ENCODE data around the gene MSX1.

The MSX1 gene

DNA sequence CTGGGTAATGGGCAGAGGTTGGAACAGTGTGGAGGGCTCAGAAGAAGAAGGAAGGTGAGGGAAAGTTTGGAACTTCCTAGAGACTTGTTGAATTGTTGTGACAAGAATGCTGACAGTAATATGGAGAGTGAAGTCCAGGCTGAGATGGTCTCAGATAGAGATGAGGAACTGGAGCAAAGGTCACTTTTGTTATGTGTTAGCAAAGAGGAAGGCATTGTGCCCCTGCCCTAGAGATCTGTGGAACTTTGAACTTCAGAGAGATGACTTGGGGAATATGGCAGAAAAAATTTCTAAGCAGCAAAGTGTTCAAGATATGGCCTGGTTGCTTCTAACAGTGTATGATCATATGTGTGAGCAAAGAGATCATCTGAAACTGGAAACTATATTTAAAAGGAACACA, 37.9 kb upstream of the MSX1 start:
- TF ChIP-seq SIN3A (IDR thresholded peaks at IDR 0.05; ENCODE audit: borderline replicate concordance, insufficient read depth, low read length) (no peak), POLR2AphosphoS5 (IDR thresholded peaks at IDR 0.05; ENCODE audit: low read depth, low read length) (no peak), FOXP2 (optimal IDR thresholded peaks at IDR 0.05; ENCODE audit: borderline replicate concordance, extremely low read depth, extremely low read length, insufficient read depth) (no peak), TAF1 (IDR thresholded peaks at IDR 0.05; ENCODE audit: borderline replicate concordance, insufficient read depth, low read length) (no peak)
- TF ChIP-seq, protein P1, sequence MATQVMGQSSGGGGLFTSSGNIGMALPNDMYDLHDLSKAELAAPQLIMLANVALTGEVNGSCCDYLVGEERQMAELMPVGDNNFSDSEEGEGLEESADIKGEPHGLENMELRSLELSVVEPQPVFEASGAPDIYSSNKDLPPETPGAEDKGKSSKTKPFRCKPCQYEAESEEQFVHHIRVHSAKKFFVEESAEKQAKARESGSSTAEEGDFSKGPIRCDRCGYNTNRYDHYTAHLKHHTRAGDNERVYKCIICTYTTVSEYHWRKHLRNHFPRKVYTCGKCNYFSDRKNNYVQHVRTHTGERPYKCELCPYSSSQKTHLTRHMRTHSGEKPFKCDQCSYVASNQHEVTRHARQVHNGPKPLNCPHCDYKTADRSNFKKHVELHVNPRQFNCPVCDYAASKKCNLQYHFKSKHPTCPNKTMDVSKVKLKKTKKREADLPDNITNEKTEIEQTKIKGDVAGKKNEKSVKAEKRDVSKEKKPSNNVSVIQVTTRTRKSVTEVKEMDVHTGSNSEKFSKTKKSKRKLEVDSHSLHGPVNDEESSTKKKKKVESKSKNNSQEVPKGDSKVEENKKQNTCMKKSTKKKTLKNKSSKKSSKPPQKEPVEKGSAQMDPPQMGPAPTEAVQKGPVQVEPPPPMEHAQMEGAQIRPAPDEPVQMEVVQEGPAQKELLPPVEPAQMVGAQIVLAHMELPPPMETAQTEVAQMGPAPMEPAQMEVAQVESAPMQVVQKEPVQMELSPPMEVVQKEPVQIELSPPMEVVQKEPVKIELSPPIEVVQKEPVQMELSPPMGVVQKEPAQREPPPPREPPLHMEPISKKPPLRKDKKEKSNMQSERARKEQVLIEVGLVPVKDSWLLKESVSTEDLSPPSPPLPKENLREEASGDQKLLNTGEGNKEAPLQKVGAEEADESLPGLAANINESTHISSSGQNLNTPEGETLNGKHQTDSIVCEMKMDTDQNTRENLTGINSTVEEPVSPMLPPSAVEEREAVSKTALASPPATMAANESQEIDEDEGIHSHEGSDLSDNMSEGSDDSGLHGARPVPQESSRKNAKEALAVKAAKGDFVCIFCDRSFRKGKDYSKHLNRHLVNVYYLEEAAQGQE (IDR thresholded peaks at IDR 0.05; ENCODE audit: insufficient read depth in 1 of 2, low read depth in 2 of 2, low read length in 2 of 2): no peak

DNA sequence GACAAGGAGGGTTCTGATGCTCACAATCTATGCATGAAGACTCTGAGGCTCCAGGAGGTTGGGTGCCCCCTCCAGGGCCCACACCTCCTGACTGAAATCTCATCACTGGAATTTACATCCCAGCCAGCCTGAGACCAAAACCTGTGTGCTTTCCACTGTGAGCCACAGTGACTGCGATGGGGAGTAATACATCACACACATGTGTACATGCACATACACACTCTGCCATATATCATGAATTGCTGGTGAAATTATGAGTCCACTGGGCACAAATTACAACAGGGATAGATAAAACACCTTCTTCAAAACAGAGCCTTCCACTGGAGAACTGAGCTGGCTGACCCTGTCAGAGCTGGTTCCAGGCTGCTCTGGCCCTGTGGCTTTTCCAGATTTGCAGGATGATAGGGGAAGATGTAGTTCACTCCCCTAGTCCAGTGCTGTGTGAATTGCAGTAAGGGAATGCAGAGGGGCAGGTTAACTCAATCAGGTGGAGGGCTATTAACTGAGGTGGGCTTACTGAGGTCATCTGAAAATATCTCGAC, 35.8 kb upstream of the MSX1 start:
- TF ChIP-seq, protein P1 (IDR thresholded peaks at IDR 0.05; ENCODE audit: insufficient read depth in 1 of 2, low read depth in 2 of 2, low read length in 2 of 2): no peak
- TF ChIP-seq TAF1 (IDR thresholded peaks at IDR 0.05; ENCODE audit: borderline replicate concordance, insufficient read depth, low read length) (no peak), FOXP2 (optimal IDR thresholded peaks at IDR 0.05; ENCODE audit: borderline replicate concordance, extremely low read depth, extremely low read length, insufficient read depth) (no peak), SIN3A (IDR thresholded peaks at IDR 0.05; ENCODE audit: borderline replicate concordance, insufficient read depth, low read length) (no peak), POLR2AphosphoS5 (IDR thresholded peaks at IDR 0.05; ENCODE audit: low read depth, low read length) (no peak)

DNA sequence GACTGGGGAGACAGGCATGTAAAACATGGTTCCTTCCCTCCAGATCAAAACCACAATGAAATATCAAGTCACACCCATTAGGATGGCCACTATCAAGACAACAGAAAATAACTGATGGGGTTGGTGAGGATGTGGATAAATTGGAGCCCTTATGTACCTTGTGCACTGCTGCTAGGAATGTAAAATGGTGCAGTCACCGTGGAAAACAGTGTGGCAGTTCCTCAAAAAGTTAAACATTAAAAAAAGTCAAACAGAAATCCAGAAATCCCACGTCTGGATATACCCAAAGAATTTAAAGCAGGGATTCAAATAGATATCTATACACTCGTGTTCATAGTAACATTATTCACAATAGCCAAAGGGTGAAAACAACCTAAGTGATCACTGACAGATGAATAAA, 35.2 kb upstream of the MSX1 start:
- no peak for TF ChIP-seq SIN3A (IDR thresholded peaks at IDR 0.05; ENCODE audit: borderline replicate concordance, insufficient read depth, low read length)
- no peak for TF ChIP-seq POLR2AphosphoS5 (IDR thresholded peaks at IDR 0.05; ENCODE audit: low read depth, low read length)
- no peak for TF ChIP-seq FOXP2 (optimal IDR thresholded peaks at IDR 0.05; ENCODE audit: borderline replicate concordance, extremely low read depth, extremely low read length, insufficient read depth)
- no peak for TF ChIP-seq TAF1 (IDR thresholded peaks at IDR 0.05; ENCODE audit: borderline replicate concordance, insufficient read depth, low read length)
- TF ChIP-seq, protein P1 (IDR thresholded peaks at IDR 0.05; ENCODE audit: insufficient read depth in 1 of 2, low read depth in 2 of 2, low read length in 2 of 2): no peak

DNA sequence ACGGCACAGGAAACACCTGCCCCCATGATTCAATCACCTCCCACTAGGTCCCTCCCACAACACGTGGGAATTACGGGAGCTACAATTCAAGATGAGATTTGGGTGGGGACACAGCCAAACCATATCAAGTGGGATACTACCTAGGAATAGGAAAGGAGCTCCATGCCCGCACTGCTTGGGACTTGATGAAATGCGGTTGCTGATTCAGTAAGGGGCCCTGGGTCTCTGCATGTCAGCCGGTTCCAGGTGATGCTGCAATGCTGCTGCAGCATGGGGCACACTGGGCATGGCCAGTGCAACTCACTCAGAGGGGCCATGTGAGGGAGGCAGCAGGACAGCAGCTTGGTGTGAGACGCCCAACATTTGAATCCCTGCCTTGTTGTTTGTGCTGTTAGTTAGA, 34.0 kb upstream of the MSX1 start:
- TF ChIP-seq, protein P1 (IDR thresholded peaks at IDR 0.05; ENCODE audit: insufficient read depth in 1 of 2, low read depth in 2 of 2, low read length in 2 of 2): no peak
- TF ChIP-seq TAF1 (IDR thresholded peaks at IDR 0.05; ENCODE audit: borderline replicate concordance, insufficient read depth, low read length): no peak
- TF ChIP-seq POLR2AphosphoS5 (IDR thresholded peaks at IDR 0.05; ENCODE audit: low read depth, low read length): no peak
- TF ChIP-seq SIN3A (IDR thresholded peaks at IDR 0.05; ENCODE audit: borderline replicate concordance, insufficient read depth, low read length): no peak
- TF ChIP-seq FOXP2 (optimal IDR thresholded peaks at IDR 0.05; ENCODE audit: borderline replicate concordance, extremely low read depth, extremely low read length, insufficient read depth): no peak

DNA sequence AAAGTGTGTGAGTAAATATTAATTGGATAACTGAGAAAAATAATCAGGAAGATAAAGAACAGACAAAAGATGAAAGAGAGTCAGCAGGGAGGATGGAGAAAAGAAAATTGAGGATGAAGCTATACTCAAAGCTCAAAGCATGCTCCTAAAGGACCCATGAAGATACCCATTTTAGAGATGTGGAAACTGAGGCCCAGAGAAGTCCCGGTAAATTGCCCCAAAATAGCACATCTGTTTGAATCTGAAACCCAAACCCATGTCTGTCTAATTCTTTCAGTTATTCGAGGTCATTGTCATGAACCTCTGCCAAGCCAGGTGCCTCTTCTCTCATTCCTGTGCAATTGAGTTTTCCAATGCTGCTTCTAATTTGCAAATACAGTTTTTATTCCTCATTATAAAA, 29.6 kb upstream of the MSX1 start:
- TF ChIP-seq, protein P1 (IDR thresholded peaks at IDR 0.05; ENCODE audit: insufficient read depth in 1 of 2, low read depth in 2 of 2, low read length in 2 of 2): no peak
- TF ChIP-seq TAF1 (IDR thresholded peaks at IDR 0.05; ENCODE audit: borderline replicate concordance, insufficient read depth, low read length): no peak
- TF ChIP-seq FOXP2 (optimal IDR thresholded peaks at IDR 0.05; ENCODE audit: borderline replicate concordance, extremely low read depth, extremely low read length, insufficient read depth): no peak
- no peak for TF ChIP-seq POLR2AphosphoS5 (IDR thresholded peaks at IDR 0.05; ENCODE audit: low read depth, low read length)

All from PFSK-1 (cell line).